Neural progenitor cell (in vitro differentiated cells): ENCODE results near the gene RPTOR. TPM values are rescaled to one million over a fixed set of nuclear protein-coding genes. Genes with fewer than 3 reads are reported as not detected.
A peak's percentile ranks its signal among the peaks of the same experiment; 100 is the strongest.

Experiments used
- DNase-seq: peaks from one replicate; pipeline ENCODE4 v3.0.0-alpha.2; 2016; ENCODE audit warnings: low spot score
- H2AFZ ChIP-seq: fragments of 200-600 bp; sonication (generic); replicated peaks from 2 replicates; pipeline ENCODE4 v1.6.1; 2016; ENCODE audit warnings: antibody characterized with exemption
- H3F3A ChIP-seq: fragments of 200-600 bp; sonication (generic); 2 replicates; pipeline ENCODE4 v1.6.1; 2016; ENCODE audit warnings: antibody characterized with exemption, low read depth
- H3K27ac ChIP-seq: fragments of 200-600 bp; sonication (generic); 2 replicates; pipeline ENCODE4 v1.5.1; 2016; ENCODE audit warnings: mild to moderate bottlenecking
- H3K27me3 ChIP-seq: fragments of 200-600 bp; sonication (generic); 2 replicates; pipeline ENCODE4 v1.6.1; 2016; ENCODE audit warnings: mild to moderate bottlenecking, moderate library complexity
- H3K36me3 ChIP-seq: fragments of 200-600 bp; sonication (generic); 2 replicates; pipeline ENCODE4 v1.5.1; 2016
- H3K4me1 ChIP-seq: fragments of 200-600 bp; sonication (generic); 2 replicates; pipeline ENCODE4 v1.6.1; 2016; ENCODE audit warnings: mixed run types
- H3K4me2 ChIP-seq: fragments of 200-600 bp; sonication (generic); 2 replicates; pipeline ENCODE4 v1.6.1; 2016
- H3K4me3 ChIP-seq: fragments of 200-600 bp; sonication (generic); 2 replicates; pipeline ENCODE4 v1.5.1; 2016
- H3K79me2 ChIP-seq: fragments of 200-600 bp; sonication (generic); 2 replicates; pipeline ENCODE4 v1.6.1; 2016; ENCODE audit warnings: low read depth
- H3K9ac ChIP-seq: fragments of 200-600 bp; sonication (generic); 2 replicates; pipeline ENCODE4 v1.6.1; 2016
- H3K9me3 ChIP-seq: fragments of 200-600 bp; sonication (generic); 2 replicates; pipeline ENCODE4 v1.5.1; 2016; ENCODE audit warnings: low read depth
- H4K20me1 ChIP-seq: fragments of 200-600 bp; sonication (generic); 2 replicates; pipeline ENCODE4 v1.6.1; 2016; ENCODE audit warnings: low read depth
- H3K27ac Mint-ChIP-seq: 3 replicates; pipeline ENCODE4 v1.8.0; 2021; ENCODE audit warnings: mixed read lengths
- H3K27me3 Mint-ChIP-seq: 2 replicates; pipeline ENCODE4 v1.8.0; 2022; ENCODE audit warnings: low read depth, mild to moderate bottlenecking, inconsistent platforms, moderate library complexity, mixed read lengths; ENCODE audit not compliant: insufficient read depth
- H3K36me3 Mint-ChIP-seq: 3 replicates; pipeline ENCODE4 v1.8.0; 2021; ENCODE audit warnings: mixed read lengths
- H3K4me1 Mint-ChIP-seq: 3 replicates; pipeline ENCODE4 v1.8.0; 2021; ENCODE audit warnings: mixed read lengths
- H3K4me3 Mint-ChIP-seq: 3 replicates; pipeline ENCODE4 v1.8.0; 2021; ENCODE audit warnings: mild to moderate bottlenecking, moderate library complexity, mixed read lengths
- H3K9me3 Mint-ChIP-seq: 3 replicates; pipeline ENCODE4 v1.8.0; 2020; ENCODE audit warnings: mixed read lengths
- EZH2 ChIP-seq: fragments of 200-600 bp; sonication (generic); IDR thresholded peaks from 2 replicates; pipeline ENCODE4 v1.6.1; 2017; ENCODE audit warnings: antibody characterized with exemption, mild to moderate bottlenecking, moderate library complexity
- EZH2phosphoT487 ChIP-seq: fragments of 200-600 bp; sonication (generic); IDR thresholded peaks from 2 replicates; pipeline ENCODE4 v1.6.1; 2017; ENCODE audit warnings: antibody characterized with exemption
- total RNA-seq: library from RNA; depleted of rRNA; stranded (reverse); fragments of >200 nt; gene quantifications from 2 replicates; pipeline ENCODE4 v1.2.3, GENCODE V29; 2015; ENCODE audit warnings: low replicate concordance
- TF ChIP-seq, protein P1 (sequence below): fragments of 200-600 bp; sonication (generic); IDR thresholded peaks from 2 replicates; pipeline ENCODE4 v1.5.1; 2017; ENCODE audit warnings: antibody characterized with exemption, mild to moderate bottlenecking

The RPTOR gene
- total RNA-seq, 1 donor from 2014 or later = 7.4 TPM

DNA sequence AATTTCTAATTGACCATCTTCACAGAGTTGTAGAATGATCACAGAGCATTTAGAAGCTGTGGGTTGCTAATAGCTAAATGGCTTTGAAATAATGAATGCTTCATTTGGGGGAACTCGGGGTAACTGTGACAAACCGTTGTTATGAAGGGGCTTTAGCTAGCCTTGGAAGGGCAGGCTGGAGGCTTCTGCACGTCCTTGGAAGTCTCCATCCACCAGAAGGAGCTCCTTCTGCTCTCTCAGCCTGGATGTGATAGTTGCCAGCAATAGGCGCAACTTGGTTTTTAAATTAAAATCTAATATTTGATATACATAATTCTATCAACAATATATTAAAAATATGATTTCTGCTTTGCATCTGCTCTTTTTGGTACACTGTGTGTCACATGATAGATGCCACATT, 200.5 kb downstream of the RPTOR start:
- H3K27me3 ChIP-seq = no peaks in the 10 kb centered on the region
- TF ChIP-seq EZH2phosphoT487 = no peak
- TF ChIP-seq, protein P1, sequence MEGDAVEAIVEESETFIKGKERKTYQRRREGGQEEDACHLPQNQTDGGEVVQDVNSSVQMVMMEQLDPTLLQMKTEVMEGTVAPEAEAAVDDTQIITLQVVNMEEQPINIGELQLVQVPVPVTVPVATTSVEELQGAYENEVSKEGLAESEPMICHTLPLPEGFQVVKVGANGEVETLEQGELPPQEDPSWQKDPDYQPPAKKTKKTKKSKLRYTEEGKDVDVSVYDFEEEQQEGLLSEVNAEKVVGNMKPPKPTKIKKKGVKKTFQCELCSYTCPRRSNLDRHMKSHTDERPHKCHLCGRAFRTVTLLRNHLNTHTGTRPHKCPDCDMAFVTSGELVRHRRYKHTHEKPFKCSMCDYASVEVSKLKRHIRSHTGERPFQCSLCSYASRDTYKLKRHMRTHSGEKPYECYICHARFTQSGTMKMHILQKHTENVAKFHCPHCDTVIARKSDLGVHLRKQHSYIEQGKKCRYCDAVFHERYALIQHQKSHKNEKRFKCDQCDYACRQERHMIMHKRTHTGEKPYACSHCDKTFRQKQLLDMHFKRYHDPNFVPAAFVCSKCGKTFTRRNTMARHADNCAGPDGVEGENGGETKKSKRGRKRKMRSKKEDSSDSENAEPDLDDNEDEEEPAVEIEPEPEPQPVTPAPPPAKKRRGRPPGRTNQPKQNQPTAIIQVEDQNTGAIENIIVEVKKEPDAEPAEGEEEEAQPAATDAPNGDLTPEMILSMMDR = no peak
- no peak for TF ChIP-seq EZH2
- peaks cover 20% of the 10 kb centered on the region for H3K36me3 Mint-ChIP-seq
- no peaks in the 10 kb centered on the region for H3K4me1 ChIP-seq
- peaks cover 3% of the 10 kb centered on the region for H3K9me3 Mint-ChIP-seq
- H3K4me2 ChIP-seq = no peak overlapping the region
- H3K9ac ChIP-seq = no peak overlapping the region
- peak overlapping the region; percentile 22 for H3K27ac Mint-ChIP-seq
- H3K27ac ChIP-seq = no peak overlapping the region
- no peaks in the 10 kb centered on the region for H3F3A ChIP-seq
- no peak for DNase-seq
- no peaks in the 10 kb centered on the region for H3K4me1 Mint-ChIP-seq
- H3K4me3 ChIP-seq = no peak overlapping the region
- no peaks in the 10 kb centered on the region for H3K9me3 ChIP-seq
- peaks cover 2% of the 10 kb centered on the region for H3K27me3 Mint-ChIP-seq
- H2AFZ ChIP-seq = no peak overlapping the region
- H3K4me3 Mint-ChIP-seq = no peak overlapping the region
- no peaks in the 10 kb centered on the region for H3K36me3 ChIP-seq
- no peaks in the 10 kb centered on the region for H3K79me2 ChIP-seq
- H4K20me1 ChIP-seq = no peaks in the 10 kb centered on the region

DNA sequence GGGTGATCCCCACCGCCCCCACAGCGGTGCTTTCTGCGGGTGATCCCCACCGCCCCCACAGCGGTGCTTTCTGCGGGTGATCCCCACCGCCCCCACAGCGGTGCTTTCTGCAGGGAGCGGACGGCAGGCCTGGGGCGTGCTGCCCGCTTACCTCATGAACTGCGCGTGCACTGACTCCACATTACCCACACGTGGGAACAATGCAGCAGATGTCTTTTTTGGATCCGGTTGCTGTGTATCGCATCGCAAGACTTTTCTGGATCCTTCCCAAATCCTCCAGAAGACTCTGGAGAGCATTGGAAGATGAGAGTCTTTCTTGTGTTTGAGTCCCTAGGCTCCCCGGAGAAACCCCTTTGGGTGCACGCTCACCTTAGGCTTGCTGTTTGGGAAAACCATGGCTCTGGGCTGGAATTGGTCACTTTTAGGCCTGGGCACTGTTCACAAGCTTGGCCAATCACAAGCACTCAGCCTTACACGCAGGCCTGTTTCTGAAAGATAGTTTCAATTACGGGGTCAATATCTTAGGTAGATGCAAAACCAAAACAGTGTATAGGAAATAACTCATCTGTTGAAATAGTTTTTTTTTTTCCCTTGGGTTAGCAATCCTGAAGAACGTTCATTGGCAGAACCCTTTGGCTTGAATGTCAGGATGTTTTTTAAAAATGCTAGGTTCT, 201.8 kb downstream of the RPTOR start:
- no peaks in the 10 kb centered on the region for H3K9me3 ChIP-seq
- no peak overlapping the region for H3K4me2 ChIP-seq
- H3K4me1 Mint-ChIP-seq = peaks cover 6% of the 10 kb centered on the region
- H3K4me3 ChIP-seq = no peak overlapping the region
- no peak overlapping the region for H3K4me3 Mint-ChIP-seq
- H3K36me3 ChIP-seq = no peaks in the 10 kb centered on the region
- peaks cover under 1% of the 10 kb centered on the region for H3K9me3 Mint-ChIP-seq
- H3K27ac Mint-ChIP-seq = no peak overlapping the region
- H4K20me1 ChIP-seq = no peaks in the 10 kb centered on the region
- peaks cover 12% of the 10 kb centered on the region for H3K36me3 Mint-ChIP-seq
- H3K27ac ChIP-seq = no peak overlapping the region
- H2AFZ ChIP-seq = no peak overlapping the region
- peaks cover 11% of the 10 kb centered on the region for H3F3A ChIP-seq
- DNase-seq = no peak
- no peak overlapping the region for H3K9ac ChIP-seq
- no peaks in the 10 kb centered on the region for H3K27me3 ChIP-seq
- H3K27me3 Mint-ChIP-seq = peaks cover 2% of the 10 kb centered on the region
- H3K4me1 ChIP-seq = peaks cover 6% of the 10 kb centered on the region
- no peaks in the 10 kb centered on the region for H3K79me2 ChIP-seq
- TF ChIP-seq EZH2 (no peak), EZH2phosphoT487 (no peak)
- TF ChIP-seq, protein P1 = no peak

- no peak for TF ChIP-seq EZH2
- TF ChIP-seq, protein P1 = no peak
- TF ChIP-seq EZH2phosphoT487 = no peak
- H2AFZ ChIP-seq = no peak overlapping the region
- Mint-ChIP-seq H3K27ac (no peak overlapping the region), H3K4me1 (peaks cover 17% of the 10 kb centered on the region), H3K27me3 (no peaks in the 10 kb centered on the region), H3K4me3 (no peak overlapping the region), H3K36me3 (peaks cover 6% of the 10 kb centered on the region), H3K9me3 (no peaks in the 10 kb centered on the region)
- H3K36me3 ChIP-seq = no peaks in the 10 kb centered on the region
- H3K9me3 ChIP-seq = no peaks in the 10 kb centered on the region
- H3K79me2 ChIP-seq = no peaks in the 10 kb centered on the region
- H3F3A ChIP-seq = peaks cover 22% of the 10 kb centered on the region
- H3K4me3 ChIP-seq = no peak overlapping the region
- DNase-seq = no peak
- no peak overlapping the region for H3K27ac ChIP-seq
- H3K27me3 ChIP-seq = no peaks in the 10 kb centered on the region
- no peak overlapping the region for H3K4me2 ChIP-seq
- no peak overlapping the region for H3K9ac ChIP-seq
- peaks cover 16% of the 10 kb centered on the region for H3K4me1 ChIP-seq
- no peaks in the 10 kb centered on the region for H4K20me1 ChIP-seq
These were observed 202.8 kb downstream of the RPTOR start for GRCh38 chr17:80747469-80747868.
